DND-41 (cell line): Measurements from ENCODE around the gene SLC5A11.

Experiments
- EZH2 ChIP-seq: IDR thresholded peaks from 3 replicates; pipeline ENCODE4 v1.6.1; 2012; ENCODE audit warnings: borderline replicate concordance, low read depth, mild to moderate bottlenecking, moderate library complexity, low read length, inconsistent platforms; ENCODE audit not compliant: severe bottlenecking
- TF ChIP-seq, protein P1 (sequence below): IDR thresholded peaks from 2 replicates; pipeline ENCODE4 v1.5.1; 2012; ENCODE audit warnings: borderline replicate concordance, low read length, moderate library complexity, mild to moderate bottlenecking; ENCODE audit not compliant: poor library complexity, severe bottlenecking; ENCODE audit errors: extremely low read depth

DNA sequence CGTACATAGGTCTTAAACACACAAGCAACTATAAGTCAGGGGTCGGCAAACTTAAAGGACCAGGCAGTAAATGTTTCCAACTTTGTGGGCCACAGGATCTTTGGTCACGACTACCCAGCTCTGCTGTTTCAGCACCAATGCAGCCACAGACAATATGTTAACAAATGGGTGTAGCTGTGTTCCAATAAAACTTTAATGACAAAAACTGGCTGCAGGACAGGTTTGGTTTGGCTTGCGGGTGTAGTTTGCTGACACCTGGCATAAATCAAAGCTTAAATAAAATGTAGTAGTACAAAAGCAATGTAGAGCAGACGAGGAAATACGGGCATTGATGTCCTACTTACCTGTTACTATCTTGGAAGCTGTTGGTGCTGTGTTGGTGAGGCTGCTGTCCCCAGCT lies 84.7 kb downstream of the SLC5A11 start:
- TF ChIP-seq, protein P1, sequence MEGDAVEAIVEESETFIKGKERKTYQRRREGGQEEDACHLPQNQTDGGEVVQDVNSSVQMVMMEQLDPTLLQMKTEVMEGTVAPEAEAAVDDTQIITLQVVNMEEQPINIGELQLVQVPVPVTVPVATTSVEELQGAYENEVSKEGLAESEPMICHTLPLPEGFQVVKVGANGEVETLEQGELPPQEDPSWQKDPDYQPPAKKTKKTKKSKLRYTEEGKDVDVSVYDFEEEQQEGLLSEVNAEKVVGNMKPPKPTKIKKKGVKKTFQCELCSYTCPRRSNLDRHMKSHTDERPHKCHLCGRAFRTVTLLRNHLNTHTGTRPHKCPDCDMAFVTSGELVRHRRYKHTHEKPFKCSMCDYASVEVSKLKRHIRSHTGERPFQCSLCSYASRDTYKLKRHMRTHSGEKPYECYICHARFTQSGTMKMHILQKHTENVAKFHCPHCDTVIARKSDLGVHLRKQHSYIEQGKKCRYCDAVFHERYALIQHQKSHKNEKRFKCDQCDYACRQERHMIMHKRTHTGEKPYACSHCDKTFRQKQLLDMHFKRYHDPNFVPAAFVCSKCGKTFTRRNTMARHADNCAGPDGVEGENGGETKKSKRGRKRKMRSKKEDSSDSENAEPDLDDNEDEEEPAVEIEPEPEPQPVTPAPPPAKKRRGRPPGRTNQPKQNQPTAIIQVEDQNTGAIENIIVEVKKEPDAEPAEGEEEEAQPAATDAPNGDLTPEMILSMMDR: no peak
- TF ChIP-seq EZH2: no peak
